WTC11 (cell line): ENCODE results near the gene GALNT9.

Experiments used
- ATF1 ChIP-seq: sonication (generic); formaldehyde crosslinking; IDR thresholded peaks from 2 replicates; pipeline ENCODE4 v1.8.1; 2023; ENCODE audit warnings: mild to moderate bottlenecking, moderate library complexity, missing genetic modification reagents
- ATF3 ChIP-seq: sonication (generic); formaldehyde crosslinking; conservative IDR thresholded peaks from 2 replicates; pipeline ENCODE4 v1.8.1; 2022; ENCODE audit warnings: mild to moderate bottlenecking, missing genetic modification reagents
- CTCF ChIP-seq: fragments of 200-600 bp; IDR thresholded peaks from 2 replicates; pipeline ENCODE4 v1.8.0; 2022; ENCODE audit warnings: antibody characterized with exemption
- EMX1 ChIP-seq: fragments of 250-450 bp; sonication (Bioruptor Pico); IDR thresholded peaks from 2 replicates; pipeline ENCODE4 v1.8.0; 2021; ENCODE audit warnings: mild to moderate bottlenecking
- FOXJ3 ChIP-seq: sonication (generic); formaldehyde crosslinking; IDR thresholded peaks from 2 replicates; pipeline ENCODE4 v1.9.0; 2021; ENCODE audit warnings: missing genetic modification reagents, mild to moderate bottlenecking, borderline replicate concordance
- FOXP1 ChIP-seq: sonication (generic); formaldehyde crosslinking; IDR thresholded peaks from 2 replicates; pipeline ENCODE4 v1.8.0; 2022; ENCODE audit warnings: missing genetic modification reagents, mild to moderate bottlenecking, moderate library complexity, borderline replicate concordance
- JUN ChIP-seq: sonication (generic); formaldehyde crosslinking; IDR thresholded peaks from 2 replicates; pipeline ENCODE4 v1.8.0; 2023; ENCODE audit warnings: mild to moderate bottlenecking, missing genetic modification reagents
- ZBTB43 ChIP-seq: sonication (generic); formaldehyde crosslinking; IDR thresholded peaks from 2 replicates; pipeline ENCODE4 v1.8.1; 2023; ENCODE audit warnings: mild to moderate bottlenecking, missing genetic modification reagents
- TF ChIP-seq, protein P1 (sequence below): sonication (generic); formaldehyde crosslinking; IDR thresholded peaks from 2 replicates; pipeline ENCODE4 v1.8.0; 2022; ENCODE audit warnings: missing genetic modification reagents
- TF ChIP-seq, protein P2 (sequence below): sonication (generic); formaldehyde crosslinking; conservative IDR thresholded peaks from 2 replicates; pipeline ENCODE4 v1.8.1; 2023; ENCODE audit warnings: mild to moderate bottlenecking, low read depth, missing genetic modification reagents, moderate library complexity

DNA sequence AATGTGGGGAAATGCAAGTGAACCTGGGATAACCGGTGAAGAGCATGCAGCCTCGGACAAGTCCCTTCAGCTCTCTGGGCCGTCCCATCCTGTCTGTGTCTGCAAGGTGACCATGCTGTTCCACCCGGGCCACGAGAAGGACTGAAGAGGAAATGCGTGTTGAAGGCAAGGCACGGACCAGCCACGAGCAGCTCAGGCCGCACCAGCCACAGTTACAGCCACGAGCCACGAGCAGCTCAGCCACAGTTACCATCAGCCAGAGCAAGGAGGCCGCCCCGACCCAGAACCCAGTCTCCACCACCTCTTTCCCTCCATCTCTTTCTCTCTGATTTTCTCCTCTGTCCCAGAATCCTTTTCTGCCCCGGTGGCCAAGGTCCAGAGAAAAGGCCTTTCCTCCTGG is 18.8 kb upstream of the GALNT9 start:
- TF ChIP-seq EMX1 (CRISPR knock-in tag) (no peak), FOXP1 (CRISPR knock-in tag) (no peak), JUN (no peak), CTCF (no peak), FOXJ3 (CRISPR knock-in tag) (no peak), ATF3 (no peak), ATF1 (CRISPR knock-in tag) (no peak), ZBTB43 (CRISPR knock-in tag) (no peak)
- TF ChIP-seq, protein P1, sequence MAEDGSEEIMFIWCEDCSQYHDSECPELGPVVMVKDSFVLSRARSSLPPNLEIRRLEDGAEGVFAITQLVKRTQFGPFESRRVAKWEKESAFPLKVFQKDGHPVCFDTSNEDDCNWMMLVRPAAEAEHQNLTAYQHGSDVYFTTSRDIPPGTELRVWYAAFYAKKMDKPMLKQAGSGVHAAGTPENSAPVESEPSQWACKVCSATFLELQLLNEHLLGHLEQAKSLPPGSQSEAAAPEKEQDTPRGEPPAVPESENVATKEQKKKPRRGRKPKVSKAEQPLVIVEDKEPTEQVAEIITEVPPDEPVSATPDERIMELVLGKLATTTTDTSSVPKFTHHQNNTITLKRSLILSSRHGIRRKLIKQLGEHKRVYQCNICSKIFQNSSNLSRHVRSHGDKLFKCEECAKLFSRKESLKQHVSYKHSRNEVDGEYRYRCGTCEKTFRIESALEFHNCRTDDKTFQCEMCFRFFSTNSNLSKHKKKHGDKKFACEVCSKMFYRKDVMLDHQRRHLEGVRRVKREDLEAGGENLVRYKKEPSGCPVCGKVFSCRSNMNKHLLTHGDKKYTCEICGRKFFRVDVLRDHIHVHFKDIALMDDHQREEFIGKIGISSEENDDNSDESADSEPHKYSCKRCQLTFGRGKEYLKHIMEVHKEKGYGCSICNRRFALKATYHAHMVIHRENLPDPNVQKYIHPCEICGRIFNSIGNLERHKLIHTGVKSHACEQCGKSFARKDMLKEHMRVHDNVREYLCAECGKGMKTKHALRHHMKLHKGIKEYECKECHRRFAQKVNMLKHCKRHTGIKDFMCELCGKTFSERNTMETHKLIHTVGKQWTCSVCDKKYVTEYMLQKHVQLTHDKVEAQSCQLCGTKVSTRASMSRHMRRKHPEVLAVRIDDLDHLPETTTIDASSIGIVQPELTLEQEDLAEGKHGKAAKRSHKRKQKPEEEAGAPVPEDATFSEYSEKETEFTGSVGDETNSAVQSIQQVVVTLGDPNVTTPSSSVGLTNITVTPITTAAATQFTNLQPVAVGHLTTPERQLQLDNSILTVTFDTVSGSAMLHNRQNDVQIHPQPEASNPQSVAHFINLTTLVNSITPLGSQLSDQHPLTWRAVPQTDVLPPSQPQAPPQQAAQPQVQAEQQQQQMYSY, result no peak
- TF ChIP-seq, protein P2, sequence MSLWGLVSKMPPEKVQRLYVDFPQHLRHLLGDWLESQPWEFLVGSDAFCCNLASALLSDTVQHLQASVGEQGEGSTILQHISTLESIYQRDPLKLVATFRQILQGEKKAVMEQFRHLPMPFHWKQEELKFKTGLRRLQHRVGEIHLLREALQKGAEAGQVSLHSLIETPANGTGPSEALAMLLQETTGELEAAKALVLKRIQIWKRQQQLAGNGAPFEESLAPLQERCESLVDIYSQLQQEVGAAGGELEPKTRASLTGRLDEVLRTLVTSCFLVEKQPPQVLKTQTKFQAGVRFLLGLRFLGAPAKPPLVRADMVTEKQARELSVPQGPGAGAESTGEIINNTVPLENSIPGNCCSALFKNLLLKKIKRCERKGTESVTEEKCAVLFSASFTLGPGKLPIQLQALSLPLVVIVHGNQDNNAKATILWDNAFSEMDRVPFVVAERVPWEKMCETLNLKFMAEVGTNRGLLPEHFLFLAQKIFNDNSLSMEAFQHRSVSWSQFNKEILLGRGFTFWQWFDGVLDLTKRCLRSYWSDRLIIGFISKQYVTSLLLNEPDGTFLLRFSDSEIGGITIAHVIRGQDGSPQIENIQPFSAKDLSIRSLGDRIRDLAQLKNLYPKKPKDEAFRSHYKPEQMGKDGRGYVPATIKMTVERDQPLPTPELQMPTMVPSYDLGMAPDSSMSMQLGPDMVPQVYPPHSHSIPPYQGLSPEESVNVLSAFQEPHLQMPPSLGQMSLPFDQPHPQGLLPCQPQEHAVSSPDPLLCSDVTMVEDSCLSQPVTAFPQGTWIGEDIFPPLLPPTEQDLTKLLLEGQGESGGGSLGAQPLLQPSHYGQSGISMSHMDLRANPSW (CRISPR knock-in tag), result no peak
